H9 (cell line): ENCODE data around the gene HPS4. TPM values are rescaled to one million over a fixed set of nuclear protein-coding genes. Genes with fewer than 3 reads are reported as not detected.

ENCODE experiments used
- DNase-seq: peaks from one replicate; pipeline ENCODE4 v3.0.0-alpha.2; 2017
- H2AFZ ChIP-seq: one replicate; pipeline ENCODE4 v1.6.1; 2013; ENCODE audit warnings: mild to moderate bottlenecking, low read length, control low read depth, moderate library complexity
- H2AK5ac ChIP-seq: 2 replicates; pipeline ENCODE4 v1.6.1; 2013; ENCODE audit warnings: low read length, control low read depth, mixed read lengths; ENCODE audit not compliant: insufficient read length
- H2BK120ac ChIP-seq: one replicate; pipeline ENCODE4 v1.6.1; 2013; ENCODE audit warnings: low read depth, mild to moderate bottlenecking, low read length, control low read depth, inconsistent platforms; ENCODE audit not compliant: poor library complexity, severe bottlenecking
- H2BK12ac ChIP-seq: 2 replicates; pipeline ENCODE4 v1.6.1; 2013; ENCODE audit warnings: low read length, control low read depth, mixed read lengths, low read depth; ENCODE audit not compliant: insufficient read length
- H2BK15ac ChIP-seq: 2 replicates; pipeline ENCODE4 v1.6.1; 2013; ENCODE audit warnings: low read depth, low read length, control low read depth
- H2BK20ac ChIP-seq: one replicate; pipeline ENCODE4 v1.6.1; 2013; ENCODE audit warnings: low read depth, mild to moderate bottlenecking, low read length, control low read depth, inconsistent platforms; ENCODE audit not compliant: poor library complexity, severe bottlenecking
- H2BK5ac ChIP-seq: 2 replicates; pipeline ENCODE4 v1.6.1; 2013; ENCODE audit warnings: low read length, control low read depth, mixed read lengths; ENCODE audit not compliant: insufficient read length
- H3K14ac ChIP-seq: 2 replicates; pipeline ENCODE4 v1.6.1; 2013; ENCODE audit warnings: low read length, control low read depth; ENCODE audit not compliant: insufficient read depth
- H3K18ac ChIP-seq: 2 replicates; pipeline ENCODE4 v1.6.1; 2013; ENCODE audit warnings: low read depth, mild to moderate bottlenecking, mixed read lengths, low read length, control low read depth; ENCODE audit not compliant: insufficient read length
- H3K23ac ChIP-seq: 2 replicates; pipeline ENCODE4 v1.6.1; 2013; ENCODE audit warnings: low read length, control low read depth, mixed read lengths, low read depth; ENCODE audit not compliant: insufficient read length
- H3K23me2 ChIP-seq: 2 replicates; pipeline ENCODE4 v1.6.1; 2013; ENCODE audit warnings: low read depth, mild to moderate bottlenecking, mixed read lengths, low read length, control low read depth; ENCODE audit not compliant: insufficient read length, poor library complexity, severe bottlenecking
- H3K27ac ChIP-seq: 2 replicates; pipeline ENCODE4 v1.5.1; 2013; ENCODE audit warnings: low read length, control low read depth, mixed read lengths, low read depth; ENCODE audit not compliant: insufficient read length
- H3K27me3 ChIP-seq: 2 replicates; pipeline ENCODE4 v1.6.1; 2013; ENCODE audit warnings: low read length, control low read depth, inconsistent platforms; ENCODE audit not compliant: insufficient read depth
- H3K4ac ChIP-seq: 2 replicates; pipeline ENCODE4 v1.6.1; 2013; ENCODE audit warnings: low read depth, mild to moderate bottlenecking, control low read depth, inconsistent platforms, low read length, moderate library complexity
- H3K4me1 ChIP-seq: 2 replicates; pipeline ENCODE4 v1.6.1; 2013; ENCODE audit warnings: low read length, control low read depth, inconsistent platforms; ENCODE audit not compliant: insufficient read depth
- H3K4me2 ChIP-seq: 2 replicates; pipeline ENCODE4 v1.6.1; 2013; ENCODE audit warnings: low read length, control low read depth, mixed read lengths; ENCODE audit not compliant: insufficient read length, insufficient read depth
- H3K56ac ChIP-seq: 2 replicates; pipeline ENCODE4 v1.6.1; 2013; ENCODE audit warnings: low read depth, mild to moderate bottlenecking, mixed read lengths, low read length, control low read depth; ENCODE audit not compliant: insufficient read length
- H3K79me1 ChIP-seq: 2 replicates; pipeline ENCODE4 v1.6.1; 2013; ENCODE audit warnings: low read depth, mild to moderate bottlenecking, moderate library complexity, low read length, control low read depth, inconsistent platforms; ENCODE audit not compliant: insufficient read depth, poor library complexity, severe bottlenecking
- H3K79me2 ChIP-seq: 2 replicates; pipeline ENCODE4 v1.6.1; 2013; ENCODE audit warnings: low read length, control low read depth, inconsistent platforms; ENCODE audit not compliant: insufficient read depth
- H3K9ac ChIP-seq: 2 replicates; pipeline ENCODE4 v1.6.1; 2013; ENCODE audit warnings: low read length, control low read depth, mixed read lengths; ENCODE audit not compliant: insufficient read length; ENCODE audit errors: extremely low read depth
- H3K9me3 ChIP-seq: one replicate; pipeline ENCODE4 v1.6.1; 2013; ENCODE audit warnings: low read depth, low read length, inconsistent platforms; ENCODE audit not compliant: control insufficient read depth
- H3T11ph ChIP-seq: one replicate; pipeline ENCODE4 v1.6.1; 2013; ENCODE audit warnings: mild to moderate bottlenecking, low read length, control low read depth, inconsistent platforms
- H4K20me1 ChIP-seq: one replicate; pipeline ENCODE4 v1.6.1; 2013; ENCODE audit not compliant: control insufficient read depth, insufficient read length, insufficient read depth
- H4K5ac ChIP-seq: 2 replicates; pipeline ENCODE4 v1.6.1; 2013; ENCODE audit warnings: low read depth, mild to moderate bottlenecking, mixed read lengths, low read length, control low read depth; ENCODE audit not compliant: insufficient read length
- H4K8ac ChIP-seq: replicated peaks from 2 replicates; pipeline ENCODE4 v1.6.1; 2013; ENCODE audit warnings: low read length, control low read depth, mixed read lengths, low read depth; ENCODE audit not compliant: insufficient read length
- H4K91ac ChIP-seq: 2 replicates; pipeline ENCODE4 v1.6.1; 2013; ENCODE audit warnings: low read depth, mild to moderate bottlenecking, moderate library complexity, mixed read lengths, low read length, control low read depth; ENCODE audit not compliant: insufficient read length
- H3K27ac Mint-ChIP-seq, 3 experiments: 2 replicates in 2 of 3; 3 replicates in 1 of 3; pipeline ENCODE4 v1.8.0; 2020 to 2021; ENCODE audit warnings: mixed read lengths in 3 of 3, mild to moderate bottlenecking in 1 of 3, moderate library complexity in 1 of 3
- H3K27me3 Mint-ChIP-seq: 2 replicates; pipeline ENCODE4 v1.8.0; 2021; ENCODE audit warnings: low read depth, mild to moderate bottlenecking, moderate library complexity, mixed read lengths
- H3K36me3 Mint-ChIP-seq, 3 experiments: 2 replicates in 2 of 3; 3 replicates in 1 of 3; pipeline ENCODE4 v1.8.0; 2020 to 2021; ENCODE audit warnings: low read depth in 3 of 3, mixed read lengths in 3 of 3; ENCODE audit not compliant: insufficient read depth in 1 of 3
- H3K4me1 Mint-ChIP-seq, 2 experiments: 2 replicates each; pipeline ENCODE4 v1.8.0; 2020; ENCODE audit warnings: mixed read lengths in 2 of 2
- H3K4me3 Mint-ChIP-seq, 2 experiments: 2 replicates in 1 of 2; 3 replicates in 1 of 2; pipeline ENCODE4 v1.8.0; 2020 to 2021; ENCODE audit warnings: mild to moderate bottlenecking in 2 of 2, mixed read lengths in 2 of 2, moderate library complexity in 1 of 2
- H3K9me3 Mint-ChIP-seq, 2 experiments: 2 replicates in 1 of 2; 3 replicates in 1 of 2; pipeline ENCODE4 v1.8.0; 2020; ENCODE audit warnings: mild to moderate bottlenecking in 2 of 2, mixed read lengths in 2 of 2, moderate library complexity in 1 of 2
- WGBS: extraction: QIAGEN DNeasy Blood & Tissue Kit; methylation state at CpG from one replicate; pipeline ENCODE4 v1.1.7; 2013; ENCODE audit warnings: missing lambda C conversion rate, low lambda C conversion rate, mixed read lengths; ENCODE audit not compliant: insufficient read length; ENCODE audit errors: extremely low coverage; 5-methylcytosine and 5-hydroxymethylcytosine counted together
- total RNA-seq: library from RNA; stranded (reverse); gene quantifications from 2 replicates; pipeline ENCODE4 v1.2.1, GENCODE V29; 2021
- TF ChIP-seq, protein P1 (sequence below): fragments of 200-600 bp; sonication (generic); conservative IDR thresholded peaks from 3 replicates; pipeline ENCODE4 v1.8.0; 2021; ENCODE audit warnings: antibody characterized with exemption, mild to moderate bottlenecking

Gene HPS4
- total RNA-seq, 1 experiment from 2014 or later, result 26.2 TPM

DNA sequence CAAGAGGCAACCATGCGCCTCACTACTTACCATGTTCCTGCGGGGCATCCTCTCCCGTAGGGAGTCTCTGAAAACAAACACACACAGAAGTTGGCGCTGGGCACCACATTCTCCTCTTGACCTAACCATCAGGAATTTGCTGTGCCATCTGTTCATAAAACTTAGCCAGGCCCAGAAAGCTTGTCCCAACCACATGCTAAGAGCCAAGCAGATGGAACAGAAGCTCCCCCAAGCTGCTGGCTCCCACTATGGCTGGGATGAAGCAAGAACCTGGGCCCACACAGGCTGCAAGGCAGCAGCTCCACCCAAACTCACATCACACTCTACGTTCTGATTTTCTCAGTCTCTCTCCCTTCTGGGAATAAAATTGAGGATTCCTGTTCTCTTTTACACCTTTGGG lies 17.4 kb downstream of the HPS4 start:
- Histone ChIP-seq H3K79me2 (no peaks in the 10 kb centered on the region), H3K27ac (no peak overlapping the region), H3K4me1 (no peaks in the 10 kb centered on the region), H3K56ac (no peak overlapping the region), H3T11ph (no peak overlapping the region), H3K14ac (no peak overlapping the region), H3K4ac (no peak overlapping the region), H2BK12ac (no peak overlapping the region), H2BK120ac (no peak overlapping the region), H4K5ac (no peak overlapping the region), H2BK5ac (no peak overlapping the region), H3K4me2 (no peak overlapping the region), H2AFZ (no peak overlapping the region), H3K9me3 (no peaks in the 10 kb centered on the region), H2AK5ac (no peak overlapping the region), H3K18ac (no peak overlapping the region), H3K23ac (no peak overlapping the region), H3K27me3 (no peaks in the 10 kb centered on the region), H4K20me1 (no peaks in the 10 kb centered on the region), H4K8ac (no peak overlapping the region), H4K91ac (no peak overlapping the region), H2BK15ac (no peak overlapping the region), H3K79me1 (no peaks in the 10 kb centered on the region), H2BK20ac (no peak overlapping the region), H3K9ac (no peak overlapping the region), H3K23me2 (no peaks in the 10 kb centered on the region)
- Mint-ChIP-seq H3K27me3 (peaks cover 2% of the 10 kb centered on the region; the same call in 1 of the 2 replicates), H3K4me3 (no peak overlapping the region), H3K4me1 (peaks cover 3 to 5% of the 10 kb centered on the region in 2 experiments), H3K27ac (no peak overlapping the region), H3K36me3 (peaks cover 37 to 79% (median 65%) of the 10 kb centered on the region in 3 experiments), H3K9me3 (no peaks in the 10 kb centered on the region)
- WGBS, result no CpG with 5 or more reads among the region's 5 CpGs
- TF ChIP-seq, protein P1, sequence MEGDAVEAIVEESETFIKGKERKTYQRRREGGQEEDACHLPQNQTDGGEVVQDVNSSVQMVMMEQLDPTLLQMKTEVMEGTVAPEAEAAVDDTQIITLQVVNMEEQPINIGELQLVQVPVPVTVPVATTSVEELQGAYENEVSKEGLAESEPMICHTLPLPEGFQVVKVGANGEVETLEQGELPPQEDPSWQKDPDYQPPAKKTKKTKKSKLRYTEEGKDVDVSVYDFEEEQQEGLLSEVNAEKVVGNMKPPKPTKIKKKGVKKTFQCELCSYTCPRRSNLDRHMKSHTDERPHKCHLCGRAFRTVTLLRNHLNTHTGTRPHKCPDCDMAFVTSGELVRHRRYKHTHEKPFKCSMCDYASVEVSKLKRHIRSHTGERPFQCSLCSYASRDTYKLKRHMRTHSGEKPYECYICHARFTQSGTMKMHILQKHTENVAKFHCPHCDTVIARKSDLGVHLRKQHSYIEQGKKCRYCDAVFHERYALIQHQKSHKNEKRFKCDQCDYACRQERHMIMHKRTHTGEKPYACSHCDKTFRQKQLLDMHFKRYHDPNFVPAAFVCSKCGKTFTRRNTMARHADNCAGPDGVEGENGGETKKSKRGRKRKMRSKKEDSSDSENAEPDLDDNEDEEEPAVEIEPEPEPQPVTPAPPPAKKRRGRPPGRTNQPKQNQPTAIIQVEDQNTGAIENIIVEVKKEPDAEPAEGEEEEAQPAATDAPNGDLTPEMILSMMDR, result no peak
- no peak for DNase-seq
